Measurements from ENCODE around the gene TP53BP2. TPM values are rescaled to one million over a fixed set of nuclear protein-coding genes. Genes with fewer than 3 reads are reported as not detected.
A peak's percentile ranks its signal among the peaks of the same experiment; 100 is the strongest.

The TP53BP2 gene
- total RNA-seq, 1 donor from 2014 or later: 46.6 TPM

DNA sequence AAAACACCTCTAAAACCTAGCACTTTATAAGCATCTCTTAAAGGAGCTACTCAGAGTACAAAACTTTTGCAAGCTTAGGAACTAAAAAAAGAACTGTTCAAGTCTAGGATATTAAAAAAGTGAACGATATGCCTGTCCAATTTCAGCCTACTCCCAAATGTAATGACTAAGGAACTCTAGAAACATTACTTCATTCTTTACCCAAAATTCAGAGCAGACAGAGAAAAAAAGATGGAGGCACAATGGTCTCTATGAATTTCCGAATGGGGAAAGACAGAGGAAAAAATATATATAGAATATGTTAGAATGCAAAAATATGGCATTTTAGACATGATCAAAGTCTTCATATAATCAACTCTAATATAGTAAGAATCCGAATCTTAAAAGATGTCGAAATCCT is 61.2 kb downstream of the TP53BP2 start:
- Histone ChIP-seq H3K27ac (ENCODE audit: low read depth, low read length) (no peak overlapping the region), H3K27me3 (ENCODE audit: insufficient read depth, low read length) (no peaks in the 10 kb centered on the region), H3K36me3 (ENCODE audit: insufficient read depth, low read length) (peaks cover 32% of the 10 kb centered on the region), H3K4me3 (ENCODE audit: insufficient read depth, low read depth, low read length) (no peak overlapping the region), H3K4me2 (ENCODE audit: low read length) (no peak overlapping the region), H4K20me1 (ENCODE audit: insufficient read depth, low read length) (no peaks in the 10 kb centered on the region), H3K9me3 (ENCODE audit: insufficient read depth, low read depth, low read length) (no peaks in the 10 kb centered on the region), H3K9ac (ENCODE audit: low read length) (no peak overlapping the region), H3K79me2 (ENCODE audit: insufficient read depth, low read length) (no peaks in the 10 kb centered on the region), H3K4me1 (ENCODE audit: insufficient read depth, low read length) (no peaks in the 10 kb centered on the region), H2AFZ (ENCODE audit: low read depth, low read length) (no peak overlapping the region)
- no peaks in the 10 kb centered on the region for H3K27me3 Mint-ChIP-seq (ENCODE audit: low read depth, unreplicated experiment)
- peaks cover 4% of the 10 kb centered on the region for H3K36me3 Mint-ChIP-seq (ENCODE audit: low read depth, unreplicated experiment)
- H3K9me3 Mint-ChIP-seq (ENCODE audit: unreplicated experiment): no peaks in the 10 kb centered on the region
- no peak overlapping the region for H3K4me3 Mint-ChIP-seq (ENCODE audit: unreplicated experiment)
- no peak for DNase-seq (ENCODE audit: low read depth)
- no peak for FAIRE-seq
- H3K27ac Mint-ChIP-seq (ENCODE audit: unreplicated experiment): no peak overlapping the region
- TF ChIP-seq CTCF (IDR thresholded peaks at IDR 0.05; ENCODE audit: insufficient read depth, low read depth, low read length) (no peak), EZH2 (IDR thresholded peaks at IDR 0.05; ENCODE audit: insufficient read depth, low read length) (no peak)
- H3K4me1 Mint-ChIP-seq (ENCODE audit: low read depth, unreplicated experiment): peaks cover 6% of the 10 kb centered on the region

DNA sequence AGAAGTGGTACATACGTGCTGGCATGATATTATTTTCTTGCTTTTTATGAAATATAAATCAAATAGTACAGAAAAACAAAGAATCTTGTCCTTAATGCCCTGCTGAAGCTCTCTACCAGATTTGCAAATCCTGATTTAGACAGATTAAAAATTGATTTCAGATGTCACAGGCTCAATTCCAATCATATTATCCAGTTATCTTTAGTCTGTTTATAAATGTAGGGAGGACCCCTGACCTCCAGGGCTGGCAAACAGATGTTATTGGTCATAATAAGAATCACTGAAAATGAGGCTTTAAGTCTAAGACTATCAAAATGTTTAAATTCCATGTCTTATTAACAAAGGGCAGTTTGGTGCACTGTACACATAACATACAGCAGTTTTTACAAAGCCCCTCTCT is 62.1 kb downstream of the TP53BP2 start:
- Mint-ChIP-seq H3K27me3 (ENCODE audit: low read depth, unreplicated experiment) (no peaks in the 10 kb centered on the region), H3K4me3 (ENCODE audit: unreplicated experiment) (no peak overlapping the region), H3K4me1 (ENCODE audit: low read depth, unreplicated experiment) (peaks cover 6% of the 10 kb centered on the region), H3K9me3 (ENCODE audit: unreplicated experiment) (no peaks in the 10 kb centered on the region), H3K27ac (ENCODE audit: unreplicated experiment) (no peak overlapping the region), H3K36me3 (ENCODE audit: low read depth, unreplicated experiment) (peaks cover 4% of the 10 kb centered on the region)
- Histone ChIP-seq H3K27ac (ENCODE audit: low read depth, low read length) (no peak overlapping the region), H3K27me3 (ENCODE audit: insufficient read depth, low read length) (no peaks in the 10 kb centered on the region), H3K36me3 (ENCODE audit: insufficient read depth, low read length) (peaks cover 36% of the 10 kb centered on the region), H3K4me1 (ENCODE audit: insufficient read depth, low read length) (no peaks in the 10 kb centered on the region), H3K9me3 (ENCODE audit: insufficient read depth, low read depth, low read length) (no peaks in the 10 kb centered on the region), H3K4me3 (ENCODE audit: insufficient read depth, low read depth, low read length) (no peak overlapping the region), H2AFZ (ENCODE audit: low read depth, low read length) (no peak overlapping the region), H3K9ac (ENCODE audit: low read length) (no peak overlapping the region), H3K79me2 (ENCODE audit: insufficient read depth, low read length) (no peaks in the 10 kb centered on the region), H4K20me1 (ENCODE audit: insufficient read depth, low read length) (no peaks in the 10 kb centered on the region), H3K4me2 (ENCODE audit: low read length) (no peak overlapping the region)
- FAIRE-seq (no peak), DNase-seq (ENCODE audit: low read depth) (no peak)
- TF ChIP-seq CTCF (IDR thresholded peaks at IDR 0.05; ENCODE audit: insufficient read depth, low read depth, low read length) (no peak), EZH2 (IDR thresholded peaks at IDR 0.05; ENCODE audit: insufficient read depth, low read length) (no peak)

- no peak for DNase-seq (ENCODE audit: low read depth)
- H3K27ac Mint-ChIP-seq (ENCODE audit: unreplicated experiment): no peak overlapping the region
- Histone ChIP-seq H3K27ac (ENCODE audit: low read depth, low read length) (peak overlapping the region; percentile 46), H3K79me2 (ENCODE audit: insufficient read depth, low read length) (no peaks in the 10 kb centered on the region), H3K4me2 (ENCODE audit: low read length) (no peak overlapping the region), H3K9ac (ENCODE audit: low read length) (no peak overlapping the region), H4K20me1 (ENCODE audit: insufficient read depth, low read length) (no peaks in the 10 kb centered on the region), H2AFZ (ENCODE audit: low read depth, low read length) (no peak overlapping the region), H3K27me3 (ENCODE audit: insufficient read depth, low read length) (no peaks in the 10 kb centered on the region), H3K36me3 (ENCODE audit: insufficient read depth, low read length) (peaks cover 36% of the 10 kb centered on the region), H3K4me3 (ENCODE audit: insufficient read depth, low read depth, low read length) (no peak overlapping the region), H3K4me1 (ENCODE audit: insufficient read depth, low read length) (peaks cover 7% of the 10 kb centered on the region), H3K9me3 (ENCODE audit: insufficient read depth, low read depth, low read length) (no peaks in the 10 kb centered on the region)
- TF ChIP-seq EZH2 (IDR thresholded peaks at IDR 0.05; ENCODE audit: insufficient read depth, low read length) (no peak), CTCF (IDR thresholded peaks at IDR 0.05; ENCODE audit: insufficient read depth, low read depth, low read length) (no peak)
- H3K9me3 Mint-ChIP-seq (ENCODE audit: unreplicated experiment): no peaks in the 10 kb centered on the region
- no peak for FAIRE-seq
- no peak overlapping the region for H3K4me3 Mint-ChIP-seq (ENCODE audit: unreplicated experiment)
- no peaks in the 10 kb centered on the region for H3K27me3 Mint-ChIP-seq (ENCODE audit: low read depth, unreplicated experiment)
- H3K4me1 Mint-ChIP-seq (ENCODE audit: low read depth, unreplicated experiment): peaks cover 20% of the 10 kb centered on the region
- peaks cover 5% of the 10 kb centered on the region for H3K36me3 Mint-ChIP-seq (ENCODE audit: low read depth, unreplicated experiment)
Measured at GRCh38 chr1:223780949-223781348, 64.8 kb downstream of the TP53BP2 start.

Measured in astrocyte (in vitro differentiated cells and primary cell).